Panc1 (cell line): ENCODE measurements around the gene HBB. TPM values are rescaled to one million over a fixed set of nuclear protein-coding genes. Genes with fewer than 3 reads are reported as not detected.

ENCODE experiments used
- ATAC-seq: fragments of 200-7000 bp; cut with Tn5 transposase; 2 replicates; pipeline ENCODE4 v1.9.1; 2020; ENCODE audit warnings: mild to moderate bottlenecking, moderate library complexity
- BruUV-seq: library from RNA; stranded (reverse); fragments of 400-500 nt; replicated peaks from 2 replicates; lab custom pipeline; 2021; lab: Mats Ljungman, UMichigan
- CTCF ChIA-PET: fragments of 300-600 bp; sonication (Branson Sonifier 250); formaldehyde crosslinking; loops from one replicate; lab custom pipeline; 2022; ENCODE audit warnings: antibody characterized with exemption; lab: Charles Lee
- POLR2A ChIA-PET: fragments of 300-600 bp; sonication (Branson Sonifier 250); formaldehyde crosslinking; loops from one replicate; lab custom pipeline; 2022; ENCODE audit warnings: antibody characterized with exemption; lab: Charles Lee
- DNase-seq: peaks from one replicate; pipeline ENCODE4 v3.0.0-alpha.2; 2010; ENCODE audit warnings: low read depth, low spot score
- H3K27ac ChIP-seq: 2 replicates; pipeline ENCODE4 v1.5.1; 2011; ENCODE audit warnings: mild to moderate bottlenecking, low read length, inconsistent platforms
- H3K27me3 ChIP-seq: fragments of 200-500 bp; sonication (Bioruptor generic); 2 replicates; pipeline ENCODE4 v1.6.0; 2014; ENCODE audit warnings: low read length, inconsistent platforms; ENCODE audit not compliant: control insufficient read depth, insufficient read depth
- H3K36me3 ChIP-seq: fragments of 200-500 bp; sonication (Bioruptor generic); 2 replicates; pipeline ENCODE4 v1.5.1; 2014; ENCODE audit warnings: inconsistent platforms, mild to moderate bottlenecking, low read length, moderate library complexity; ENCODE audit not compliant: control insufficient read depth, insufficient read depth
- H3K4me1 ChIP-seq: 2 replicates; pipeline ENCODE4 v1.5.1; 2011; ENCODE audit warnings: inconsistent platforms, mild to moderate bottlenecking, low read length, moderate library complexity; ENCODE audit not compliant: control insufficient read depth, insufficient read depth
- H3K4me3 ChIP-seq, 2 experiments: 2 replicates each; pipeline ENCODE4 v1.5.1; 2011 to 2012; ENCODE audit warnings: low read depth in 2 of 2, low read length in 2 of 2, mild to moderate bottlenecking in 2 of 2, inconsistent platforms in 1 of 2, moderate library complexity in 1 of 2
- H3K9me3 ChIP-seq: fragments of 200-500 bp; sonication (Bioruptor generic); 2 replicates; pipeline ENCODE4 v1.5.1; 2014; ENCODE audit warnings: low read depth, mild to moderate bottlenecking, inconsistent platforms, low read length, moderate library complexity; ENCODE audit not compliant: control insufficient read depth, insufficient read depth
- POLR2AphosphoS5 ChIP-seq: IDR thresholded peaks from 2 replicates; pipeline ENCODE4 v1.6.1; 2012; ENCODE audit warnings: mild to moderate bottlenecking, low read depth, low read length, moderate library complexity
- SIN3A ChIP-seq: IDR thresholded peaks from 2 replicates; pipeline ENCODE4 v1.6.1; 2012; ENCODE audit warnings: low read depth, mild to moderate bottlenecking, low read length, moderate library complexity, borderline replicate concordance; ENCODE audit not compliant: insufficient read depth
- TCF7L2 ChIP-seq: IDR thresholded peaks from 2 replicates; pipeline ENCODE4 v1.6.1; 2011; ENCODE audit warnings: mild to moderate bottlenecking, low read depth, low read length, inconsistent platforms
- in situ Hi-C: cut with HindIII; loops from 2 replicates; pipeline ENCODE4 v1.10.0; 2016; ENCODE audit warnings: low sequenced_read_pairs, low pct_unique_long_range_greater_than_20kb
- intact Hi-C: fragments of 100-400 bp; cut with micrococcal nuclease; formaldehyde crosslinking; loops from one replicate; pipeline ENCODE4 v1.10.0; 2022; ENCODE audit not compliant: unreplicated experiment
- total RNA-seq: library from RNA; stranded (reverse); gene quantifications from one replicate; pipeline ENCODE4 v1.2.1, GENCODE V29; 2021; ENCODE audit not compliant: unreplicated experiment
- TF ChIP-seq, protein P1 (sequence below), 2 experiments: IDR thresholded peaks; 2 replicates each; pipeline ENCODE4 v1.6.1; 2011 to 2012; ENCODE audit warnings: low read depth in 2 of 2, control low read depth in 1 of 2, low read length in 1 of 2, mild to moderate bottlenecking in 1 of 2, moderate library complexity in 1 of 2; ENCODE audit not compliant: insufficient read depth in 1 of 2
- TF ChIP-seq, protein P2 (sequence below): fragments of 450-650 bp; IDR thresholded peaks from 2 replicates; pipeline ENCODE4 v1.5.1; 2017; ENCODE audit warnings: mild to moderate bottlenecking

Gene HBB
- total RNA-seq, 1 experiment from 2014 or later, result 0.72 TPM

DNA sequence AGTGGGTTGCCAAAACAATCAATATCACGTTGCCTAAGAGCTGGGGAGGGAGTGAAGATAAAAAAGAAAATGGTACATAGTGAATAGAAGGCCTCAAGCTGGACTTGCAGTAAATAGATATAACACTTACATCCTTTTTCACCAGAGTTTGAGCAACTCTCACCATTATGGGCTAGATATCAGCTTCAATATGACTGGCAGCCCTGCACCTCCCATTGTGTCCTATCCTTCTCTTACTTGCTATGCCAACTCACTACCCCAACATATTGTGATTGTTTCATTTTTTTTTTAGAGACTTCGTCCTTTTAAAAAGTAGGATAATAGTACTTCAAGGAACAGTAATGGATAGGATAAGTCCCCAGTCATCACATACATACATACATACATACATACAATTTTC is 15.3 kb upstream of the HBB start:
- peaks cover 4% of the 10 kb centered on the region; the same call in 1 of the 2 replicates for H3K27me3 ChIP-seq
- no peak overlapping the region for H3K4me3 ChIP-seq
- no peak for TF ChIP-seq TCF7L2
- no peak for TF ChIP-seq SIN3A
- TF ChIP-seq, protein P1, sequence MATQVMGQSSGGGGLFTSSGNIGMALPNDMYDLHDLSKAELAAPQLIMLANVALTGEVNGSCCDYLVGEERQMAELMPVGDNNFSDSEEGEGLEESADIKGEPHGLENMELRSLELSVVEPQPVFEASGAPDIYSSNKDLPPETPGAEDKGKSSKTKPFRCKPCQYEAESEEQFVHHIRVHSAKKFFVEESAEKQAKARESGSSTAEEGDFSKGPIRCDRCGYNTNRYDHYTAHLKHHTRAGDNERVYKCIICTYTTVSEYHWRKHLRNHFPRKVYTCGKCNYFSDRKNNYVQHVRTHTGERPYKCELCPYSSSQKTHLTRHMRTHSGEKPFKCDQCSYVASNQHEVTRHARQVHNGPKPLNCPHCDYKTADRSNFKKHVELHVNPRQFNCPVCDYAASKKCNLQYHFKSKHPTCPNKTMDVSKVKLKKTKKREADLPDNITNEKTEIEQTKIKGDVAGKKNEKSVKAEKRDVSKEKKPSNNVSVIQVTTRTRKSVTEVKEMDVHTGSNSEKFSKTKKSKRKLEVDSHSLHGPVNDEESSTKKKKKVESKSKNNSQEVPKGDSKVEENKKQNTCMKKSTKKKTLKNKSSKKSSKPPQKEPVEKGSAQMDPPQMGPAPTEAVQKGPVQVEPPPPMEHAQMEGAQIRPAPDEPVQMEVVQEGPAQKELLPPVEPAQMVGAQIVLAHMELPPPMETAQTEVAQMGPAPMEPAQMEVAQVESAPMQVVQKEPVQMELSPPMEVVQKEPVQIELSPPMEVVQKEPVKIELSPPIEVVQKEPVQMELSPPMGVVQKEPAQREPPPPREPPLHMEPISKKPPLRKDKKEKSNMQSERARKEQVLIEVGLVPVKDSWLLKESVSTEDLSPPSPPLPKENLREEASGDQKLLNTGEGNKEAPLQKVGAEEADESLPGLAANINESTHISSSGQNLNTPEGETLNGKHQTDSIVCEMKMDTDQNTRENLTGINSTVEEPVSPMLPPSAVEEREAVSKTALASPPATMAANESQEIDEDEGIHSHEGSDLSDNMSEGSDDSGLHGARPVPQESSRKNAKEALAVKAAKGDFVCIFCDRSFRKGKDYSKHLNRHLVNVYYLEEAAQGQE (IDR thresholded peaks at IDR 0.05; ENCODE audit: insufficient read depth in 1 of 2, low read depth in 2 of 2, low read length in 1 of 2), result no peak
- TF ChIP-seq, protein P2, sequence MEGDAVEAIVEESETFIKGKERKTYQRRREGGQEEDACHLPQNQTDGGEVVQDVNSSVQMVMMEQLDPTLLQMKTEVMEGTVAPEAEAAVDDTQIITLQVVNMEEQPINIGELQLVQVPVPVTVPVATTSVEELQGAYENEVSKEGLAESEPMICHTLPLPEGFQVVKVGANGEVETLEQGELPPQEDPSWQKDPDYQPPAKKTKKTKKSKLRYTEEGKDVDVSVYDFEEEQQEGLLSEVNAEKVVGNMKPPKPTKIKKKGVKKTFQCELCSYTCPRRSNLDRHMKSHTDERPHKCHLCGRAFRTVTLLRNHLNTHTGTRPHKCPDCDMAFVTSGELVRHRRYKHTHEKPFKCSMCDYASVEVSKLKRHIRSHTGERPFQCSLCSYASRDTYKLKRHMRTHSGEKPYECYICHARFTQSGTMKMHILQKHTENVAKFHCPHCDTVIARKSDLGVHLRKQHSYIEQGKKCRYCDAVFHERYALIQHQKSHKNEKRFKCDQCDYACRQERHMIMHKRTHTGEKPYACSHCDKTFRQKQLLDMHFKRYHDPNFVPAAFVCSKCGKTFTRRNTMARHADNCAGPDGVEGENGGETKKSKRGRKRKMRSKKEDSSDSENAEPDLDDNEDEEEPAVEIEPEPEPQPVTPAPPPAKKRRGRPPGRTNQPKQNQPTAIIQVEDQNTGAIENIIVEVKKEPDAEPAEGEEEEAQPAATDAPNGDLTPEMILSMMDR, result no peak
- no peak for TF ChIP-seq POLR2AphosphoS5
- ChIA-PET CTCF (interaction anchor here (0.6 kb wide), 1 partner anchor 358 kb away, joined by 3 read pairs; no protein-coding TSS in a partner anchor), POLR2A (no interaction called here)
- DNase-seq (no peak), ATAC-seq (no peak)
- BruUV-seq, result no TSS peak
- H3K36me3 ChIP-seq, result no peaks in the 10 kb centered on the region
- in situ Hi-C loops, result no loop called here
- intact Hi-C loops, result no loop called here
- no peaks in the 10 kb centered on the region for H3K4me1 ChIP-seq
- H3K27ac ChIP-seq, result no peak overlapping the region
- no peaks in the 10 kb centered on the region for H3K9me3 ChIP-seq

DNA sequence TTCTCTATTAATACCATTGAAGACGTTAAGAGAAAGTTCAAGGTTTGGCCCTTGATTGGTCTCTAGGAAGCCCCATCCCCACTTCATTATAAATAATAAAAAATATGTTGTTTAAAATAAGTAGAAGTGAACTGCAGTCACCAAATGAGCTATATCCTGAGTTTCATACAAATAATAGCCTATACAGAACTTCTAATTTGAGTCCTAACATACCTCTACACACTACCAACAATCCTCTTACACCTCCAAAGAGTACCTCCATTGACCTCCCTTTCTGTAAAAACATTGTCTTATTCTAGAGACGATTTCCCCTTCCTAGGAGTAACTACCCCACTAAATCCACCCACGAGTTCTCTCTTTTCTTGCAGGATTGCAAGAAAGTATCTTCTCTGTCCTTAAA is 14.6 kb upstream of the HBB start:
- H3K9me3 ChIP-seq, result no peaks in the 10 kb centered on the region
- H3K4me1 ChIP-seq, result no peaks in the 10 kb centered on the region
- no TSS peak for BruUV-seq
- ChIA-PET CTCF (no interaction called here), POLR2A (no interaction called here)
- no peaks in the 10 kb centered on the region for H3K36me3 ChIP-seq
- no peak overlapping the region for H3K4me3 ChIP-seq
- in situ Hi-C loops, result no loop called here
- no peak for DNase-seq
- ATAC-seq, result no peak
- intact Hi-C loops, result no loop called here
- no peak overlapping the region for H3K27ac ChIP-seq
- H3K27me3 ChIP-seq, result peaks cover 4% of the 10 kb centered on the region; the same call in 1 of the 2 replicates
- TF ChIP-seq, protein P2, result no peak
- TF ChIP-seq TCF7L2 (no peak), POLR2AphosphoS5 (no peak), SIN3A (no peak)
- TF ChIP-seq, protein P1 (IDR thresholded peaks at IDR 0.05; ENCODE audit: insufficient read depth in 1 of 2, low read depth in 2 of 2, low read length in 1 of 2), result no peak
